ENCODE results near the gene BNIP5.

- TF ChIP-seq EZH2 (IDR thresholded peaks at IDR 0.05) (no peak), POLR2AphosphoS5 (IDR thresholded peaks at IDR 0.05; ENCODE audit: borderline replicate concordance, low read depth, low read length) (no peak)
Observed at GRCh38 chr6:36318690-36319435, 17.8 kb downstream of the BNIP5 start.
